Prostate gland (tissue), 2 donors: ENCODE measurements around the gene CELF2. TPM values are rescaled to one million over a fixed set of nuclear protein-coding genes. Genes with fewer than 3 reads are reported as not detected.

Experiments
- DNase-seq: peaks from one replicate; pipeline ENCODE4 v3.0.0-alpha.2; 2019; ENCODE audit warnings: low spot score
- H3K27ac ChIP-seq, 2 donors: fragments of 200-600 bp; sonication (generic); 2 replicates each; pipeline ENCODE4 v1.5.1; 2017 to 2019
- H3K27me3 ChIP-seq: fragments of 200-600 bp; sonication (generic); replicated peaks from 2 replicates; pipeline ENCODE4 v1.5.1; 2019; ENCODE audit not compliant: insufficient read depth
- H3K36me3 ChIP-seq, 2 donors: fragments of 200-600 bp; sonication (generic); 1 replicate in 1 of 2; 2 replicates in 1 of 2; pipeline versions ENCODE4 v1.5.1 to v1.8.1; 2017 to 2019
- H3K4me1 ChIP-seq: fragments of 200-600 bp; sonication (generic); replicated peaks from 2 replicates; pipeline ENCODE4 v1.5.1; 2019
- H3K4me3 ChIP-seq, 2 donors: fragments of 200-600 bp; sonication (generic); 2 replicates each; pipeline ENCODE4 v1.5.1; 2017 to 2019
- H3K9me3 ChIP-seq: fragments of 200-600 bp; sonication (generic); 2 replicates; pipeline ENCODE4 v1.5.1; 2017
- CTCF ChIP-seq, 4 experiments: fragments of 200-600 bp in 2 of 4; fragments of 450-650 bp in 2 of 4; sonication (generic) in 2 of 4; IDR thresholded peaks; 1 replicate in 3 of 4; 2 replicates in 1 of 4; pipeline ENCODE4 v1.5.1; 2016 to 2019; ENCODE audit warnings: antibody characterized with exemption in 4 of 4, mild to moderate bottlenecking in 2 of 4, moderate library complexity in 2 of 4
- POLR2A ChIP-seq: fragments of 450-650 bp; IDR thresholded peaks from one replicate; pipeline ENCODE4 v1.6.1; 2016; ENCODE audit warnings: antibody characterized with exemption, mild to moderate bottlenecking
- POLR2AphosphoS5 ChIP-seq: sonication (generic); formaldehyde crosslinking; IDR thresholded peaks from one replicate; pipeline ENCODE4 v1.6.1; 2017; ENCODE audit warnings: antibody characterized with exemption
- WGBS: methylation state at CpG from one replicate; pipeline ENCODE4 v1.1.5; 2018; 5-methylcytosine and 5-hydroxymethylcytosine counted together
- intact Hi-C: fragments of 100-400 bp; cut with DNase I; formaldehyde crosslinking; loops from one replicate; pipeline ENCODE4 v1.14.2; 2022
- total RNA-seq, 2 donors: library from RNA; depleted of rRNA; stranded (reverse); fragments of >200 nt; gene quantifications; one replicate each; pipeline ENCODE4 v1.1.0, GENCODE V29; 2016

The CELF2 gene
- total RNA-seq, 2 donors from 2014 or later: 19.2 to 43.2 TPM

- TF ChIP-seq POLR2A: no peak
- no peak for TF ChIP-seq POLR2AphosphoS5
- no peak for TF ChIP-seq CTCF (IDR thresholded peaks at IDR 0.05)
- no peaks in the 10 kb centered on the region for H3K4me1 ChIP-seq
- DNase-seq: no peak
- no peaks in the 10 kb centered on the region for H3K9me3 ChIP-seq
- intact Hi-C loops: no loop called here
- no peaks in the 10 kb centered on the region for H3K36me3 ChIP-seq
- no peaks in the 10 kb centered on the region for H3K27me3 ChIP-seq
- H3K27ac ChIP-seq: no peak overlapping the region
- H3K4me3 ChIP-seq: no peak overlapping the region
- 31% methylated on average over 3 of the region's 3 CpGs for WGBS
Observed at GRCh38 chr10:11002916-11003315, 14.8 kb upstream of the CELF2 start.

- no peaks in the 10 kb centered on the region for H3K36me3 ChIP-seq
- H3K9me3 ChIP-seq: no peaks in the 10 kb centered on the region
- no peak overlapping the region for H3K27ac ChIP-seq
- no peaks in the 10 kb centered on the region for H3K4me1 ChIP-seq
- intact Hi-C loops: no loop called here
- 93% methylated on average over 4 of the region's 4 CpGs for WGBS
- H3K4me3 ChIP-seq: no peak overlapping the region
- no peak for DNase-seq
- no peaks in the 10 kb centered on the region for H3K27me3 ChIP-seq
- no peak for TF ChIP-seq CTCF (IDR thresholded peaks at IDR 0.05)
- TF ChIP-seq POLR2A: no peak
- TF ChIP-seq POLR2AphosphoS5: no peak
Observed at GRCh38 chr10:11003679-11004078, 14.0 kb upstream of the CELF2 start.

- Histone ChIP-seq H3K27ac (no peak overlapping the region), H3K9me3 (no peaks in the 10 kb centered on the region), H3K36me3 (no peaks in the 10 kb centered on the region), H3K27me3 (no peaks in the 10 kb centered on the region), H3K4me3 (no peak overlapping the region), H3K4me1 (no peaks in the 10 kb centered on the region)
- intact Hi-C loops: no loop called here
- no peak for TF ChIP-seq POLR2A
- TF ChIP-seq POLR2AphosphoS5: no peak
- TF ChIP-seq CTCF (IDR thresholded peaks at IDR 0.05): no peak
- 76% methylated on average over 15 of the region's 15 CpGs for WGBS
- no peak for DNase-seq
Observed at GRCh38 chr10:11004144-11005077, 13.3 kb upstream of the CELF2 start.

- no peak for DNase-seq
- intact Hi-C loops: no loop called here
- Histone ChIP-seq H3K4me3 (no peak overlapping the region), H3K27ac (no peak overlapping the region), H3K4me1 (no peaks in the 10 kb centered on the region), H3K36me3 (no peaks in the 10 kb centered on the region), H3K9me3 (no peaks in the 10 kb centered on the region), H3K27me3 (no peaks in the 10 kb centered on the region)
- TF ChIP-seq CTCF (IDR thresholded peaks at IDR 0.05) (no peak), POLR2AphosphoS5 (no peak), POLR2A (no peak)
- 74% methylated on average over 9 of the region's 9 CpGs for WGBS
Observed at GRCh38 chr10:11005725-11006427, 11.8 kb upstream of the CELF2 start.
